NCI-H2196 (cell line): ENCODE data around the gene WDR76.
A peak's percentile ranks its signal among the peaks of the same experiment; 100 is the strongest.
"Not testable (repeated sequence)": the region's sequence is repeated elsewhere in the genome, so short reads cannot be mapped to it uniquely, and the experiment has no call there.

Experiments used
- DNase-seq: peaks from one replicate; lab custom pipeline; 2025; ENCODE audit not compliant: unreplicated experiment; lab: John Stamatoyannopoulos, UW

WDR76 gene

DNA sequence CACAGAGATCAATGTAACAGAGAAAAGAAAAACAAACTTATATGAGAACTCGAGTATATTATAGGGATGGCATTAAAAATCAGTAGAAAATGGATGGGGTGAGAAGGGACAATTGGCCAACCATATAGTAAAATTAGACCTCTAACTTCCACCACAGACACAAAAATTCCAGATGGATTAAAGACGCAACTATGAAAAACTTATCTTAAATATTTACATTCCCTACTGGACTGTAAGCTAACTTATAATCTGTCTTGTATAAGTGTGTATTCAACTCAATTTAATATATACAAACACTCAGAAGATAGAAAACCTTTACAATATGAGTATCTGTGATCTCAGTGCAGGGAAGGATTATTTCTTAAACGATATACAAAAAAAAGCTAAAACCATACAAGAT lies 5.3 kb upstream of the WDR76 start:
- DNase-seq = no peak

GRCh38 chr15:43824302-43825246 lies 2.2 kb upstream of the WDR76 start, which contains the start of gene MFAP1:
Gene MFAP1 (minus strand): TSS chr15:43824690. CDS start chr15:43824569, 121 bp downstream.
- peak; percentile 87 for DNase-seq

GRCh38 chr15:43825305-43825704 lies 1.5 kb upstream of the WDR76 start:
- not testable (repeated sequence) for DNase-seq

DNA sequence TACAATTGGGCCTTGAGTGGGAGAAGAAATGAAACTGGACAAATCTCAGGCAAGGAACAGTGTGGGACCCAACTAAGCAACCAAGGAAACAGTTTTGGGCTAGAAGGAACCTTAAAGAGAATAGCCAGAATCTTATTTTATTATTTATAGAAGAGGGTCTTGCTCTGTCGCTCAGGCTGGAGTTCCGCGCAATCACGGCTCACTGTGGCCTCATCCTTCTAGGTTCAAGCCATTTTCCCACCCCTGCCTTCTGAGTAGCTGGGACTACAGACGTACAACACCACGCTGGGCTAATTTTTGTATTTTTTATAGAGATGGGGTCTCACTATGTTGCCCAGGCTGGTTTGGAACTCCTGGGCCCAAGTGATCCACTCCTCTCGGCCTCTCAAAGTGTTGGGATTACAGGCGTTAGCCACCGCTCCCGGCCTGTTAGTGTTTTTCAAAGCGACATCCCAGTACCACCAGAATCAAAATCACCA lies 734 bp upstream of the WDR76 start:
- DNase-seq = no peak

GRCh38 chr15:43828061-43828657 lies 1.4 kb downstream of the WDR76 start:
- no peak for DNase-seq

GRCh38 chr15:43829951-43830540 lies 3.2 kb downstream of the WDR76 start:
- not testable (repeated sequence) for DNase-seq

GRCh38 chr15:43830691-43831275 lies 4.0 kb downstream of the WDR76 start:
- not testable (repeated sequence) for DNase-seq

GRCh38 chr15:43831519-43832052 lies 4.8 kb downstream of the WDR76 start:
- DNase-seq = not testable (repeated sequence)

DNA sequence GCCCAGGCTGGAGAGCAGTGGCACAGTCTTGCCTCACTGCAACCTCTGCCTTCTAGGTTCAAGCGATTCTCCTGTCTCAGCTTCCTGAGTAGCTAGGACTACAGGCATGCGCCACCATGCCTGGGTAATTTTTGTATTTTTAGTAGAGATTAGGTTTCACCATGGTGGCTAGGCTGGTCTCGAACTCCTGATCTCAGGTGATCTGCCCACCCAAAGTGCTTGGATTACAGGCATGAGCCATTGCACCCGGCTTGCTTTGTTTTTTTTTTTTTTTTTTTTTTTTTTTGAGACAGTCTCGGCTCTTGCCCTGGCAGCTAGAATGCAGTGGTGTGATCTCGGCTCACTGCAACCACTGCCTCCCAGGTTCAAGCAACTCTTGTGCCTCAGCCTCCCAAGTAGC lies 5.7 kb downstream of the WDR76 start:
- not testable (repeated sequence) for DNase-seq

DNA sequence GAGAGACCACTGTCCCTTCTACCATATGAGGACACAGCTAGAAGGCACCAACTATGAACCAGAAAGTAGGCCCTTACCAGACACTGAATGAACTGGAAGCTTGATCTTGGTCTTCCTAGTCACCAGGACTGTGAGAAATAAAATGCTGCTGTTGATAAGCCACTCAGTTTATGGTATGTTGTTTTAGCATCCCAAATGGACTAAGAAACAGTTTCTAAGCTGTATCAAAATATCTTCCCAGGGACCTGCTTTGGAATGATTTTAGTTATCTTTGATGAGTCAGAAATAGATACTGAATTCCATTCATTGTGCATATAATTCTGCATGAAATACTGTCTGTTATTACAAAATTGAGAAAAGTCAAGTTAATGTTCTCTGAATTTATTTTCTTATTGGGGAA lies 18.6 kb downstream of the WDR76 start:
- DNase-seq = no peak

- DNase-seq = no peak
Measured at GRCh38 chr15:43851251-43851650, 24.4 kb downstream of the WDR76 start.

- no peak for DNase-seq
Measured at GRCh38 chr15:43852607-43853006, 25.8 kb downstream of the WDR76 start.

DNA sequence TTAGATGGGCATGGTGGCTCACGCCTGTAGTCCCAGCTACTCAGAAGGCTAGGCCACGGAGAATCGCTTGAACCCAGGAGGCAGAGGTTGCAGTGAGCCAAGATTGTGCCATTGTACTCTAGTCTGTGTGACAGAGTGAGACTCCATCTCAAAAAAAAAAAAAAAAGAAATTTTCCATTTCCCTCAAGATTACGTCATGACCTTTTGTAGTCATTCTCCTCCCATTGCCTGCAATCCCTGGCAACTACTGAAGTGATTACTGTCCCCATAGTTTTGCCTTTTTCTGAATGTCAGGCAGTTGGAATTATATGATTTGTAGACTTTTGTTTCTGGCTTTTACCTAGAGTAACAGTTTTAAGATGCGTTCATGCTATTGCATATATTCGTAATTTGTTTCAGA lies 28.0 kb downstream of the WDR76 start:
- DNase-seq = no peak

DNA sequence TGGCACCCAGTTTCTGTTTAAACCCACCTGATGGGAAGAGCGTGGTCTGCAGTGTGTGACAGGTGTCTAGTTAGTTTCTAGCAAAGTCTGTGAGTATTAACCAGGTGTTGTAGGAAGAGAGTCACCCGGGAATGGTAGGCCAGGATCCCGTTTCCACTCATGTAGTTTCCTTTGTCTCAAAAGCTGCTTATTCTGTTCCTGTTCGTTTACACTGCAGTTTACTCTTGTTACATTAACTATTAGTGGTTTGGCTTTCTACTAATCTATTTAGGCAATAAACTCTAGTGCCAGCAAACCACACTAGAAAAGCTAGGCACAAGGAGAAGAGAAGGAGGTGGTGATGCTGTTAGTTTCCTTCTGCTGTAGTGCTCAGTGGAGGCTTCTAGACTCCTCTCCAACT lies 32.7 kb downstream of the WDR76 start:
- DNase-seq = peak; percentile 49

- not testable (repeated sequence) for DNase-seq
Measured at GRCh38 chr15:43866636-43867035, 39.8 kb downstream of the WDR76 start.

- no peak for DNase-seq
Measured at GRCh38 chr15:43867096-43867495, 40.3 kb downstream of the WDR76 start.

DNA sequence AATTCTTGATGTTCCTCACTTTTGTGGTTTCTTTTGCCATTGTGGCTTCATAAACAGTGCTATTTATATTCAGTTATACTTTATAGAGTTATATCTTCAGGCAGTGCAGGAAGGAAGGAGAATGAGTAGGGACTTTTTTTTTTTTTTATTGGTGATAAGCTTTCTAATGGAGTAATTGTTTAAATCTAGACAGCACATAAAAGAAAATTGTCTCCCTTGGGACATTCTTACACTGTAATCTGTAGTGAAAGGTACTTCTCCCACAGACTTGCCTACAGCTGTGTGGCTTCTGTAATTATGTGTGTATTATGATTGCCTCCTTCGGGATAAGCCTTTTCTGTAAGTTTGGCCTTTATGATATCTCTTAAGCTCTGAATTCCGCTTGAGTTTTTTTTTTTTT lies 41.6 kb downstream of the WDR76 start:
- DNase-seq = no peak

DNA sequence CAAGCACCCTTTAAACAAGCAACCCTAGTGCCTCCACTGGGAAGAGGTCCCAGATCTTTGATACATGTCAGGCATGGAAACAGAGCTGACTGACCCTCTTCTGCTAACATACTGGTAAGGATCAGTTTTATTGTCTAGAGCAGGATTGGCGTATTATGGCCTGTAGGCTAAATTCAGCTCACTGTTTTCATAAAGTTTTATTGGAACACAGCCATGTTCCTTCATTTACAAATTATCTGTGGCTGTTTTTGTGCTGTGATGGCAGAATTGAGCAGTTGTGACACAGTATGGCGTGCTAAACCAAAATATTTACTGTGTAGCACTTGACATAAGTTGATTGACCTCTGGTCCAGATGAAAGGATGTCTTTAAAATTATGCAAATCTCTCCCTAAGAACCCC lies 45.0 kb downstream of the WDR76 start:
- no peak for DNase-seq

- peak; percentile 45 for DNase-seq
Measured at GRCh38 chr15:43872416-43873020, 45.7 kb downstream of the WDR76 start.

DNA sequence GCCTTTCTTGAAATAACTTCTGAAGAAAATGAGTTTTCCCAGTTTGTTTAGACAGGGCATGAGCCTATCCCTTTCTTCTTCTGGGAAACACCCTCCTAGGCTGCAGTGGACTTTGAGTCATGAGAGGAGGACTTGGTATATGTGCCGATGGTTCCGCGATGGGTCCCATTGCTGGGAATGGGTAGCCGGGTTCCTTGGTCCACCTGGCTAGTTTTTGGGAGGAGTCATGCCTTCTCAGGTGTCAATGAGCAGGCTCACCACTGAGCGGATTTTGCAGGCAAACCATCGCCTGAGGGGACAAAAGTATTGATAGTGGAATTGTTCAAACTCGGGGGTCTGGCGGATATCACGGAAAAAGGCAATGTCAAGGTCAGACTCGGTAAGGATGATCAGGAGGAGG lies 46.8 kb downstream of the WDR76 start:
- no peak for DNase-seq

DNA sequence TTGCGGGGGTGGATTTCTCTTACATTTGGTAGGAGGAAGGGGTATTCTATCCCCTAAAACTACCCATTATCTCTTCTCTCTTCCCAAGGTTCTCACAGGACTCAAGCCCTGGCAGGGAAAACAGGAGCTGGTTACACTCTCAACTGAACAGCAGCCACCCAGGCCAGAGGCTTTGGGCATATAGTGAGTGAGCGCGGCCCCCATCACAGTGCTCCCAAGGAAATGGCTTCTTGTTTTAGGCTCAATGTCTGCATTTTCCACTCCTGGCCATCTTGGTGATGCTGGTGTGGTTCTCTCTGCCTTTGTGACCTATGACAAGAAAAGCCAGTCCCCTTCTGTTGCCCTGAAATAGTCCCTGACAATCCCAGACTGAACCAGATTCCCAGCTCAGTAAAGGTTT lies 50.1 kb downstream of the WDR76 start:
- no peak for DNase-seq
